Measurements from ENCODE around the gene MTARC1.

Gene MTARC1

GRCh38 chr1:220770245-220770913 is 16.3 kb upstream of the MTARC1 start:
- DNase-seq (ENCODE audit: low read depth in 2 of 2) = no peak

- no peak for DNase-seq (ENCODE audit: low read depth in 2 of 2)
These were observed 13.9 kb upstream of the MTARC1 start for GRCh38 chr1:220772846-220773245.

GRCh38 chr1:220775240-220775853 is 11.4 kb upstream of the MTARC1 start:
- peak; percentile 14 to 37 for DNase-seq (ENCODE audit: low read depth in 2 of 2)

- no peak for DNase-seq (ENCODE audit: low read depth in 2 of 2)
These were observed 10.5 kb upstream of the MTARC1 start for GRCh38 chr1:220776254-220776653.

GRCh38 chr1:220776720-220777326 is 9.9 kb upstream of the MTARC1 start:
- DNase-seq (ENCODE audit: low read depth in 2 of 2) = peak; percentile 47 to 63

GRCh38 chr1:220783453-220783852 is 3.3 kb upstream of the MTARC1 start:
- DNase-seq (ENCODE audit: low read depth in 2 of 2) = no peak

GRCh38 chr1:220784751-220785150 is 2.0 kb upstream of the MTARC1 start:
- no peak for DNase-seq (ENCODE audit: low read depth in 2 of 2)

- no peak for DNase-seq (ENCODE audit: low read depth in 2 of 2)
These were observed 1.3 kb upstream of the MTARC1 start for GRCh38 chr1:220785166-220786056.

GRCh38 chr1:220786057-220786336 is 716 bp upstream of the MTARC1 start:
- DNase-seq (ENCODE audit: low read depth in 2 of 2) = no peak

GRCh38 chr1:220787069-220787619 is 431 bp downstream of the MTARC1 start:
- DNase-seq (ENCODE audit: low read depth in 2 of 2) = no peak

GRCh38 chr1:220788900-220789299 is 2.2 kb downstream of the MTARC1 start:
- DNase-seq (ENCODE audit: low read depth in 2 of 2) = no peak

- DNase-seq (ENCODE audit: low read depth in 2 of 2) = no peak
These were observed 2.9 kb downstream of the MTARC1 start for GRCh38 chr1:220789532-220790147.

GRCh38 chr1:220791285-220791684 is 4.6 kb downstream of the MTARC1 start:
- no peak for DNase-seq (ENCODE audit: low read depth in 2 of 2)

GRCh38 chr1:220791956-220792355 is 5.2 kb downstream of the MTARC1 start:
- no peak for DNase-seq (ENCODE audit: low read depth in 2 of 2)

GRCh38 chr1:220796530-220796929 is 9.8 kb downstream of the MTARC1 start:
- no peak for DNase-seq (ENCODE audit: low read depth in 2 of 2)

- DNase-seq (ENCODE audit: low read depth in 2 of 2) = no peak
These were observed 10.3 kb downstream of the MTARC1 start for GRCh38 chr1:220797044-220797443.

- DNase-seq (ENCODE audit: low read depth in 2 of 2) = no peak
These were observed 10.8 kb downstream of the MTARC1 start for GRCh38 chr1:220797553-220797952.

GRCh38 chr1:220798338-220798737 is 11.6 kb downstream of the MTARC1 start:
- DNase-seq (ENCODE audit: low read depth in 2 of 2) = no peak

- no peak for DNase-seq (ENCODE audit: low read depth in 2 of 2)
These were observed 13.5 kb downstream of the MTARC1 start for GRCh38 chr1:220800262-220800661.

GRCh38 chr1:220803401-220804201 is 16.9 kb downstream of the MTARC1 start:
- no peak for DNase-seq (ENCODE audit: low read depth in 2 of 2)

- no peak for DNase-seq (ENCODE audit: low read depth in 2 of 2)
These were observed 17.5 kb downstream of the MTARC1 start for GRCh38 chr1:220804202-220804586.

All from stimulated activated CD8-positive, alpha-beta memory T cell treated with anti-CD3 and anti-CD28 coated beads, Interleukin-2, amount 100 ng/mL, for 48 hours (primary cell).